Kidney epithelial cell (primary cell): ENCODE measurements around the gene CTPS2. TPM values are rescaled to one million over a fixed set of nuclear protein-coding genes. Genes with fewer than 3 reads are reported as not detected.

Source experiments
- DNase-seq: peaks from one replicate; pipeline ENCODE4 v3.0.0-alpha.2; 2010; ENCODE audit warnings: low read depth
- H3K27me3 ChIP-seq: 2 replicates; pipeline ENCODE4 v1.6.0; 2011; ENCODE audit warnings: low read length; ENCODE audit not compliant: control insufficient read depth, insufficient read depth
- H3K36me3 ChIP-seq: 2 replicates; pipeline ENCODE4 v1.5.1; 2011; ENCODE audit warnings: low read length; ENCODE audit not compliant: control insufficient read depth, insufficient read depth
- H3K4me3 ChIP-seq: 2 replicates; pipeline ENCODE4 v1.5.1; 2011; ENCODE audit warnings: low read depth, mild to moderate bottlenecking, control low read depth, low read length
- CTCF ChIP-seq: IDR thresholded peaks from 2 replicates; pipeline ENCODE4 v1.5.1; 2011; ENCODE audit warnings: mild to moderate bottlenecking, moderate library complexity, low read length, control low read depth, inconsistent platforms; ENCODE audit not compliant: insufficient read depth, poor library complexity, severe bottlenecking
- total RNA-seq: library from RNA; depleted of rRNA; stranded (reverse); fragments of >200 nt; gene quantifications from 2 replicates; pipeline ENCODE4 v1.2.3, GENCODE V29; 2015

Gene CTPS2
- total RNA-seq, 1 donor from 2014 or later, result 21.3 TPM

- TF ChIP-seq CTCF, result no peak
- Histone ChIP-seq H3K4me3 (no peak overlapping the region), H3K27me3 (no peaks in the 10 kb centered on the region), H3K36me3 (no peaks in the 10 kb centered on the region)
- DNase-seq, result no peak
Measured at GRCh38 chrX:16558489-16558888, 154.0 kb downstream of the CTPS2 start.

GRCh38 chrX:16552546-16552945 is 159.9 kb downstream of the CTPS2 start:
- Histone ChIP-seq H3K4me3 (no peak overlapping the region), H3K27me3 (no peaks in the 10 kb centered on the region), H3K36me3 (no peaks in the 10 kb centered on the region)
- no peak for TF ChIP-seq CTCF
- no peak for DNase-seq

DNA sequence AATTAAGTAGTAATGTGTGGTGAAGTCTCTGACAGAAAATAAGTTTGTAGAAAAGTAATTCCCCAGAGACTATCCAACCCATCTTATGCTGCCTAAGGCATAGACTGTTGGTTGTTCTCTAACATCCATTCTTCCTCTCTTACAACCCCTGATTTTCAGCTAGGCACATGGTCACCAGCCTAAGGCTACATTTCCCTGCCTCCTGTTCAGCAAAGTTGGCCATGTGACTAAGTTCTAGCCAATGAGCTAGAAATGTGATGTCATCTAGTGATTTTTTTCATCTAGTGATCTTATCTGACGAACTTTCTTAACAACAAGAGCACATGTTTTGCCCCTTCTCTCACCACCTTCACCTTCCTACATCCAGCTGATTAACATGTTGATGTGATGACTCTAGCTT is 164.8 kb downstream of the CTPS2 start:
- no peak overlapping the region for H3K4me3 ChIP-seq
- DNase-seq, result no peak
- TF ChIP-seq CTCF, result no peak
- no peaks in the 10 kb centered on the region for H3K27me3 ChIP-seq
- H3K36me3 ChIP-seq, result no peaks in the 10 kb centered on the region

DNA sequence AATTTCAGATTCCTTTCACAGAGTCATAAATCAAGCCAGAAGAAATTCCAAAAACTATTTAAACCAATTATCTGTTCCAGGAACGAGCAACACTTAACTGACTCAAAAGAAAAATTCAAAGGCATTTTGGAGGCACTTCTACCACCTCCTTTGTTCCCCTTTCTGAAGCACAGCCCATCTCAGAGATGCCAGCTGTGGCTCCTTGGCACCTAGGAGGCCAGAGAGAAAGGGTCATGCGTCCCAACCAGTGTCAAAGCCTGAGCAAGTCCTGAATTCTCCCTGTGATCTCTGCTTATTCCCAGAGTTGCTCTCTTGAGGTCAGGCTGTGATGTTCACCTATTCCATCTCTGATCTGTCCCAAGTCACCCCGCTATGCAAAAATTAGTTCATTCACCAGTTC is 167.5 kb downstream of the CTPS2 start:
- no peak overlapping the region for H3K4me3 ChIP-seq
- no peaks in the 10 kb centered on the region for H3K36me3 ChIP-seq
- H3K27me3 ChIP-seq, result no peaks in the 10 kb centered on the region
- no peak for TF ChIP-seq CTCF
- DNase-seq, result no peak

Other genes with a start within 250 kb of the CTPS2 start
- gene S100G, start 62.5 kb downstream of the CTPS2 start, total RNA-seq, result not detected in 2 replicates
- gene SYAP1, start 6.9 kb upstream of the CTPS2 start, total RNA-seq, result 20.5 and 23.4 TPM in 2 replicates
- 10.5 and 10.9 TPM in 2 replicates for gene TXLNG, start 73.8 kb upstream of the CTPS2 start, total RNA-seq
- 77.4 and 80.6 TPM in 2 replicates for gene RBBP7, start 157.7 kb upstream of the CTPS2 start, total RNA-seq
- gene REPS2, start 234.0 kb upstream of the CTPS2 start, total RNA-seq, result 1.3 and 1.8 TPM in 2 replicates